ENCODE measurements around the gene DDX25. TPM values are rescaled to one million over a fixed set of nuclear protein-coding genes. Genes with fewer than 3 reads are reported as not detected.

Gene DDX25
- total and polyA plus RNA-seq, 10 of the 15 experiments (the other 5 are each of a cell fraction or from before 2014, with no cell fraction given): 0.05 TPM; not detected in 9

DNA sequence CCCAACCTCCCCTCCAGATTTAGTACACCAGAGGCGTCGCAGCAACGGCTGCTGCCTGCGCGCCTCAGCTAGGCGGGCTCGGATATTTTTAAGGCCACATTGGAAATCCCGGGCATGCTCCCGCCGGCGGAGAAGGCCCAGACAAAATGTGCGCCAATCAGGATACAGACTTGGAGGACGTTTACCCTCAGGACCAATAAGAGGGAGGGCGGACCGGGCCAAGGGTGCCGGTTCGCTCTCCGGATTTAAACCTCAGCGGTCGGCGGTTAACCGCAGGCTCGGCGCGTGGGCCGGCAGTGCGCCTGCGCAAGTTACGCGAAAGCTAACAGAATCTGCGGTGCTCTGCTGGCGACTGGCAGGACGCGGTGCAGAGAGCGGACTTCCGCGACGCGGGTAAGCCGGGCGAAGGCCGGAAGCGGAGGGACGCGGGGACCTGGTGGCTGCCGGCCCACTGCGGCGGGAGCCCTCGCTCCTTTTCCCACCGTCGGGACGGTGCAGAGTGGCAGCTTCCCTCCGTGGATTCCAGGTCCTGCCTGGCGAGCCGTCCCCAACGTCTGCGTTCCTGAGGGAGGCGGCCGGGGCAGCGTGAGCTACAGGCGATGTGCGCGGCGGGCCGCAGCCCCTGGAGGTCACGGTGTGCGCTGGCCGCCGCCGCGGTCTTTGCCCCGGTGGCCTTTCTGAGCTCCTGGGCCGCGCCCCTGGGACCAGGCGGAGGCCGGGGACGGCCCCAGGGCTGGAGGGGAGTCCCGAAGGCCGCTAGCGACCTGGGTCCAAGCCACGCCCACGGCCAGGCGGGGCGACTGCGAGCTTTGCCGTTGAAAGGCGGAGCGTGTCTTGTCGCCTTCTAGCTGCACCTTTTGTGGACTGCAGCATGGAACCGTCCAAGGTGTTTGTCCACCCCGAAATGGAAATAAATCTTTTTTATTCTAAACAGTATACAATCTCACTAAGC is 16.7 kb upstream of the DDX25 start, which contains the start of gene HYLS1 (continued):
- TF ChIP-seq, protein P1, sequence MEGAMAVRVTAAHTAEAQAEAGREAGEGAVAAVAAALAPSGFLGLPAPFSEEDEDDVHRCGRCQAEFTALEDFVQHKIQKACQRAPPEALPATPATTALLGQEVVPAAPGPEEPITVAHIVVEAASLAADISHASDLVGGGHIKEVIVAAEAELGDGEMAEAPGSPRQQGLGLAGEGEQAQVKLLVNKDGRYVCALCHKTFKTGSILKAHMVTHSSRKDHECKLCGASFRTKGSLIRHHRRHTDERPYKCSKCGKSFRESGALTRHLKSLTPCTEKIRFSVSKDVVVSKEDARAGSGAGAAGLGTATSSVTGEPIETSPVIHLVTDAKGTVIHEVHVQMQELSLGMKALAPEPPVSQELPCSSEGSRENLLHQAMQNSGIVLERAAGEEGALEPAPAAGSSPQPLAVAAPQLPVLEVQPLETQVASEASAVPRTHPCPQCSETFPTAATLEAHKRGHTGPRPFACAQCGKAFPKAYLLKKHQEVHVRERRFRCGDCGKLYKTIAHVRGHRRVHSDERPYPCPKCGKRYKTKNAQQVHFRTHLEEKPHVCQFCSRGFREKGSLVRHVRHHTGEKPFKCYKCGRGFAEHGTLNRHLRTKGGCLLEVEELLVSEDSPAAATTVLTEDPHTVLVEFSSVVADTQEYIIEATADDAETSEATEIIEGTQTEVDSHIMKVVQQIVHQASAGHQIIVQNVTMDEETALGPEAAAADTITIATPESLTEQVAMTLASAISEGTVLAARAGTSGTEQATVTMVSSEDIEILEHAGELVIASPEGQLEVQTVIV (IDR thresholded peaks at IDR 0.05; ENCODE audit: borderline replicate concordance, partially characterized antibody): no peak
- TF ChIP-seq ZSCAN29 (IDR thresholded peaks at IDR 0.05) (0 out of 2 replicates have a peak, but pooled peaks have one; percentile 26), RBBP5 (conservative IDR thresholded peaks at IDR 0.05) (no peak), YBX1 (IDR thresholded peaks at IDR 0.05) (no peak), MEF2A (IDR thresholded peaks at IDR 0.05; ENCODE audit: insufficient read depth, low read depth, low read length) (peak; percentile 58; the same call in 1 of the 2 replicates), MXI1 (IDR thresholded peaks at IDR 0.05; ENCODE audit: low read depth, low read length) (peak; percentile 37; the same call in 1 of the 2 replicates), POLR2AphosphoS5 (IDR thresholded peaks at IDR 0.05; ENCODE audit: low read length) (peak; percentile 77), STAT3 (IDR thresholded peaks at IDR 0.05; ENCODE audit: low read depth, low read length) (no peak), TAF1 (IDR thresholded peaks at IDR 0.05; ENCODE audit: borderline replicate concordance, low read depth, low read length) (no peak), NR2C2 (IDR thresholded peaks at IDR 0.05; ENCODE audit: borderline replicate concordance, control insufficient read depth, insufficient read length, low read depth) (no peak)
- TF ChIP-seq, protein P2, sequence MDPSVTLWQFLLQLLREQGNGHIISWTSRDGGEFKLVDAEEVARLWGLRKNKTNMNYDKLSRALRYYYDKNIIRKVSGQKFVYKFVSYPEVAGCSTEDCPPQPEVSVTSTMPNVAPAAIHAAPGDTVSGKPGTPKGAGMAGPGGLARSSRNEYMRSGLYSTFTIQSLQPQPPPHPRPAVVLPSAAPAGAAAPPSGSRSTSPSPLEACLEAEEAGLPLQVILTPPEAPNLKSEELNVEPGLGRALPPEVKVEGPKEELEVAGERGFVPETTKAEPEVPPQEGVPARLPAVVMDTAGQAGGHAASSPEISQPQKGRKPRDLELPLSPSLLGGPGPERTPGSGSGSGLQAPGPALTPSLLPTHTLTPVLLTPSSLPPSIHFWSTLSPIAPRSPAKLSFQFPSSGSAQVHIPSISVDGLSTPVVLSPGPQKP (IDR thresholded peaks at IDR 0.05; ENCODE audit: low read depth, low read length): 0 out of 2 replicates have a peak, but pooled peaks have one; percentile 15
- TF ChIP-seq, protein P3, sequence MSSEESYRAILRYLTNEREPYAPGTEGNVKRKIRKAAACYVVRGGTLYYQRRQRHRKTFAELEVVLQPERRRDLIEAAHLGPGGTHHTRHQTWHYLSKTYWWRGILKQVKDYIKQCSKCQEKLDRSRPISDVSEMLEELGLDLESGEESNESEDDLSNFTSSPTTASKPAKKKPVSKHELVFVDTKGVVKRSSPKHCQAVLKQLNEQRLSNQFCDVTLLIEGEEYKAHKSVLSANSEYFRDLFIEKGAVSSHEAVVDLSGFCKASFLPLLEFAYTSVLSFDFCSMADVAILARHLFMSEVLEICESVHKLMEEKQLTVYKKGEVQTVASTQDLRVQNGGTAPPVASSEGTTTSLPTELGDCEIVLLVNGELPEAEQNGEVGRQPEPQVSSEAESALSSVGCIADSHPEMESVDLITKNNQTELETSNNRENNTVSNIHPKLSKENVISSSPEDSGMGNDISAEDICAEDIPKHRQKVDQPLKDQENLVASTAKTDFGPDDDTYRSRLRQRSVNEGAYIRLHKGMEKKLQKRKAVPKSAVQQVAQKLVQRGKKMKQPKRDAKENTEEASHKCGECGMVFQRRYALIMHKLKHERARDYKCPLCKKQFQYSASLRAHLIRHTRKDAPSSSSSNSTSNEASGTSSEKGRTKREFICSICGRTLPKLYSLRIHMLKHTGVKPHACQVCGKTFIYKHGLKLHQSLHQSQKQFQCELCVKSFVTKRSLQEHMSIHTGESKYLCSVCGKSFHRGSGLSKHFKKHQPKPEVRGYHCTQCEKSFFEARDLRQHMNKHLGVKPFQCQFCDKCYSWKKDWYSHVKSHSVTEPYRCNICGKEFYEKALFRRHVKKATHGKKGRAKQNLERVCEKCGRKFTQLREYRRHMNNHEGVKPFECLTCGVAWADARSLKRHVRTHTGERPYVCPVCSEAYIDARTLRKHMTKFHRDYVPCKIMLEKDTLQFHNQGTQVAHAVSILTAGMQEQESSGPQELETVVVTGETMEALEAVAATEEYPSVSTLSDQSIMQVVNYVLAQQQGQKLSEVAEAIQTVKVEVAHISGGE (CRISPR knock-in tag; IDR thresholded peaks at IDR 0.05): no peak
- TF ChIP-seq, protein P4, sequence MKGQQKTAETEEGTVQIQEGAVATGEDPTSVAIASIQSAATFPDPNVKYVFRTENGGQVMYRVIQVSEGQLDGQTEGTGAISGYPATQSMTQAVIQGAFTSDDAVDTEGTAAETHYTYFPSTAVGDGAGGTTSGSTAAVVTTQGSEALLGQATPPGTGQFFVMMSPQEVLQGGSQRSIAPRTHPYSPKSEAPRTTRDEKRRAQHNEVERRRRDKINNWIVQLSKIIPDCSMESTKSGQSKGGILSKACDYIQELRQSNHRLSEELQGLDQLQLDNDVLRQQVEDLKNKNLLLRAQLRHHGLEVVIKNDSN (IDR thresholded peaks at IDR 0.05; ENCODE audit: borderline replicate concordance, extremely low read length, insufficient read depth, low read depth, low read length): no peak
- TF ChIP-seq, protein P5, sequence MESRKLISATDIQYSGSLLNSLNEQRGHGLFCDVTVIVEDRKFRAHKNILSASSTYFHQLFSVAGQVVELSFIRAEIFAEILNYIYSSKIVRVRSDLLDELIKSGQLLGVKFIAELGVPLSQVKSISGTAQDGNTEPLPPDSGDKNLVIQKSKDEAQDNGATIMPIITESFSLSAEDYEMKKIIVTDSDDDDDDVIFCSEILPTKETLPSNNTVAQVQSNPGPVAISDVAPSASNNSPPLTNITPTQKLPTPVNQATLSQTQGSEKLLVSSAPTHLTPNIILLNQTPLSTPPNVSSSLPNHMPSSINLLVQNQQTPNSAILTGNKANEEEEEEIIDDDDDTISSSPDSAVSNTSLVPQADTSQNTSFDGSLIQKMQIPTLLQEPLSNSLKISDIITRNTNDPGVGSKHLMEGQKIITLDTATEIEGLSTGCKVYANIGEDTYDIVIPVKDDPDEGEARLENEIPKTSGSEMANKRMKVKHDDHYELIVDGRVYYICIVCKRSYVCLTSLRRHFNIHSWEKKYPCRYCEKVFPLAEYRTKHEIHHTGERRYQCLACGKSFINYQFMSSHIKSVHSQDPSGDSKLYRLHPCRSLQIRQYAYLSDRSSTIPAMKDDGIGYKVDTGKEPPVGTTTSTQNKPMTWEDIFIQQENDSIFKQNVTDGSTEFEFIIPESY (IDR thresholded peaks at IDR 0.05): no peak
- TF ChIP-seq, protein P6, sequence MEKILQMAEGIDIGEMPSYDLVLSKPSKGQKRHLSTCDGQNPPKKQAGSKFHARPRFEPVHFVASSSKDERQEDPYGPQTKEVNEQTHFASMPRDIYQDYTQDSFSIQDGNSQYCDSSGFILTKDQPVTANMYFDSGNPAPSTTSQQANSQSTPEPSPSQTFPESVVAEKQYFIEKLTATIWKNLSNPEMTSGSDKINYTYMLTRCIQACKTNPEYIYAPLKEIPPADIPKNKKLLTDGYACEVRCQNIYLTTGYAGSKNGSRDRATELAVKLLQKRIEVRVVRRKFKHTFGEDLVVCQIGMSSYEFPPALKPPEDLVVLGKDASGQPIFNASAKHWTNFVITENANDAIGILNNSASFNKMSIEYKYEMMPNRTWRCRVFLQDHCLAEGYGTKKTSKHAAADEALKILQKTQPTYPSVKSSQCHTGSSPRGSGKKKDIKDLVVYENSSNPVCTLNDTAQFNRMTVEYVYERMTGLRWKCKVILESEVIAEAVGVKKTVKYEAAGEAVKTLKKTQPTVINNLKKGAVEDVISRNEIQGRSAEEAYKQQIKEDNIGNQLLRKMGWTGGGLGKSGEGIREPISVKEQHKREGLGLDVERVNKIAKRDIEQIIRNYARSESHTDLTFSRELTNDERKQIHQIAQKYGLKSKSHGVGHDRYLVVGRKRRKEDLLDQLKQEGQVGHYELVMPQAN (conservative IDR thresholded peaks at IDR 0.05): peak; percentile 90

Data from GM12878 (cell line).